Subcutaneous adipose tissue (tissue), 4 donors: ENCODE data around the gene NLN. TPM values are rescaled to one million over a fixed set of nuclear protein-coding genes. Genes with fewer than 3 reads are reported as not detected.

Source experiments
- total RNA-seq, 4 donors: library from RNA; depleted of rRNA; stranded (reverse); fragments of >200 nt; gene quantifications; one replicate each; pipeline ENCODE4 v1.1.0, GENCODE V29; 2016
- TF ChIP-seq, protein P1 (sequence below): fragments of 450-650 bp; IDR thresholded peaks from one replicate; pipeline ENCODE4 v1.5.1; 2016; ENCODE audit warnings: low read depth, mild to moderate bottlenecking, control low read depth, antibody characterized with exemption, moderate library complexity

Gene NLN
- total RNA-seq, 4 donors from 2014 or later = 8.3 to 23.3 (median 20.0) TPM

DNA sequence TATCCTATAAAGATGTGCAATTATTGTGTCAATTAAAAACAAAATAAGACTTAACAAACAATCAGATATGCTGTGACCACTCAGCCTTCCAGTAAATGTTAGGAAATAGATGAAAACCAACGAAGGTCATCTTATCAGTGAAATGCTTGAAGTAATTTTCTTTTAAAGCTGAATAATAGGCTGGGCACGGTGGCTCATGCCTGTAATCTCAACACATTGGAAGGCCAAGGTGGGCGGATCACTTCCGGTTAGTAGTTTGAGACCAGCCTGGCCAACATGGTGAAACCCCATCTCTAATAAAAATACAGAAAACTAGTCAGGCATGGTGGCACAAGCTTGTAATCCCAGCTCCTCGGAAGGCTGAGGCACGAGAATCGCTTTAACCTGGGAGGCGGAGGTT, 31.2 kb downstream of the NLN start:
- TF ChIP-seq, protein P1, sequence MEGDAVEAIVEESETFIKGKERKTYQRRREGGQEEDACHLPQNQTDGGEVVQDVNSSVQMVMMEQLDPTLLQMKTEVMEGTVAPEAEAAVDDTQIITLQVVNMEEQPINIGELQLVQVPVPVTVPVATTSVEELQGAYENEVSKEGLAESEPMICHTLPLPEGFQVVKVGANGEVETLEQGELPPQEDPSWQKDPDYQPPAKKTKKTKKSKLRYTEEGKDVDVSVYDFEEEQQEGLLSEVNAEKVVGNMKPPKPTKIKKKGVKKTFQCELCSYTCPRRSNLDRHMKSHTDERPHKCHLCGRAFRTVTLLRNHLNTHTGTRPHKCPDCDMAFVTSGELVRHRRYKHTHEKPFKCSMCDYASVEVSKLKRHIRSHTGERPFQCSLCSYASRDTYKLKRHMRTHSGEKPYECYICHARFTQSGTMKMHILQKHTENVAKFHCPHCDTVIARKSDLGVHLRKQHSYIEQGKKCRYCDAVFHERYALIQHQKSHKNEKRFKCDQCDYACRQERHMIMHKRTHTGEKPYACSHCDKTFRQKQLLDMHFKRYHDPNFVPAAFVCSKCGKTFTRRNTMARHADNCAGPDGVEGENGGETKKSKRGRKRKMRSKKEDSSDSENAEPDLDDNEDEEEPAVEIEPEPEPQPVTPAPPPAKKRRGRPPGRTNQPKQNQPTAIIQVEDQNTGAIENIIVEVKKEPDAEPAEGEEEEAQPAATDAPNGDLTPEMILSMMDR = no peak

DNA sequence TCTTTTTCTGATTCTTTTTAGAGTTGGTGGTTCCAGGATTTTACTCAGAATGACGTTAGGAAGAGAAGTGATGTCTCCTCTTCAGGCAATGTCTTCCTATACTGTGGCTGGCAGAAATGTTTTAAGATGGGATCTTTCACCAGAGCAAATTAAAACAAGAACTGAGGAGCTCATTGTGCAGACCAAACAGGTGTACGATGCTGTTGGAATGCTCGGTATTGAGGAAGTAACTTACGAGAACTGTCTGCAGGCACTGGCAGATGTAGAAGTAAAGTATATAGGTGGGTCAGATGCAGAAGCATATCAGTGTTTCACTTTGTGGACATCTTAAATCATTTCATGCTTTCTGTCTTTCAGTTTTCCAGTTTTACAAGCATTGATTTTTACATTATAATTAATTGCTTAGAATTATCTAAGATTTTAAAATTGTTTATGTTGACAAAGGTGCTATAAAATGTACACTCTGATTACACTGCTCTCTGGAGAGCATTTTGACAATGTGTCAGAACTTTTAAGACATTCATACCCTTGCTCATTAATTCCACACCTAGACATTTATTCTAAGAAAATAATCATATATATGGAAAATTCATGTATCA, 36.6 kb downstream of the NLN start:
- TF ChIP-seq, protein P1 = no peak

DNA sequence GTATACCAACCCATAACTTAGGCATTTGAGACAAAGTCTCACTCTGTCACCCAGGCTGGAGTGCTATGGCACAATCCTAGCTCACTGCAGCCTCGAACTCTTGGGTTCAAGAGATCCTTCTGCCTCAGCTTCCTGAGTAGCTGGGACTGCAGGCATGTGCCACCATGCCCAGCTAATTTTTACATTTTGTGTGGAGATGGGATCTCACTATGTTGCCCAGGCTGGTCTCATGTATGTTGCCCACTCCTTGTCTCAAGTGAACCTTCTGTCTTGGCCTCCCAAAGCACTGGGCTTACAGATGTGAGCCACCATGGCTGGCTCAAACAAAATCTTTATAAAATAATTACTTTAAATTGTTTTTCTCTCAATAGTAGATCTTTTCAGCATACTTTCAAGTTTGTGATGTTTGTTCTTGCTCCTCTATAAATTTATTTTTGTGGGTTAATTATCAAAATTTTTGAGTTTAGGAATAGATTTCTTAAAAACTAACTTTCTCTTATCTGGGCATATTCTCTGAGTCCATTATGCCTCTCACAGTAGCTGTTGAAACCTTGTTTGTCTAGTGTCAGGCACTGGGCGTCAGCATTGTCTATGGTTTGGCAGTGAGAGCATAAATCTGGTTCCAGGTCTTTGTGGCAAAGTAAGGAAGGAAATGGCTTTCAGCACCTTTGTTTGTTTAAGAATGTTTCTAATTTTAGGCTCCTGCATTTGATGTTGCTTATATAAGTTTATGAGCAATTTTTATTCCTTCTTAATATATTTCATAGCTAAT, 38.7 kb downstream of the NLN start:
- TF ChIP-seq, protein P1 = no peak

DNA sequence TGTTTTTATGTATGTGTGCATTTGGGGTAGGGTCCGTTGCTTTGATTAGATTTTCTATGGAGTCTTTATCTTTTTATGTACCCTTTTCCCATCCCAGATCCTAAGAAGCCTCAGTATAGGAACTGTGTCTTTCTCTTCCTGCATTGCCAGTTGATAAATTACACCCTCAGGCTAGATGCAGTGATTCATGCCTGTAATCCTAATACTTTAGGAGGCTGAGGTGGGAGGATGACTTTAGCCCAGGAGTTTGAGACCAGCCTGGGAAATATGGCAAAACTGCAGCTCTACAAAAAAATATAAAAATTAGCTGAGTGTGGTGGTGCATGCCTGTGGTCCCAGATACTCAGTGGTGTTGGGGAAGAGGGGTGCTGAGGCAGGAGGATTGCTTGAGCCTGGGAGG, 40.2 kb downstream of the NLN start:
- TF ChIP-seq, protein P1 = no peak

DNA sequence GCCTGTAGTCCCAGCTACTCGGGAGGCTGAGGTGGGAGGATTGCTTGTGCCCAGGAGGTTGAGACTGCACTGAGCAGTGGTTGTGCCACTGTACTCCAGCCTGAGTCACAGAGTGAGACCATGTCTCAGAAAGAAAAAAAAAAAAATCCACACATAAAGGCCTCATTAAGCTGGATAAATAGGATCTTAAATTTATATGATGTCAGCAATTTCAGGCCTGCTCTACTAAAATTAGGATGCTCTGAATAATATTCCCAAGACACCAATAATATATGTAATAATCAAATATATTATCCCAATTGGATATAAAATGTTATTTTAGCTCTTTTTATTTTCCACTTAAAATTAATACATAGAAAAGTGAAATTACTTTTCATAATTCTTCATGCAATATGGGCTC, 43.6 kb downstream of the NLN start:
- TF ChIP-seq, protein P1 = no peak

DNA sequence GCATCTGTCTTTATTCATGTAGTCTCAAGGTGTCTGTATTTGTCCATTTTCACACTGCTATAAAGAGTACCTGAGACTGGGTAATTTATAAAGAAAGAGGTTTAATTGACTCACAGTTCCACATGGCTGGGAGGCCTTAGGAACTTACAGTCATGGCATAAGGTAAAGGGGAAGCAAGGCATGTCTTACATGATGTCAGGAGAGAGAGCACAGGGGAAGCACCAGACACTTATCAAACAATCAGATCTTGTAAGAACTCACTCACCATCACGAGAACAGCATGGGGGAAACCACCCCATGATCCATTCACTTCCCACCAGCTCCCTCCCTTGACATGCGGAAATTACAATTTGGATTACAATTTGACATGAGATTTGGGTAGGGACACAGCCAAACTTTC, 44.2 kb downstream of the NLN start:
- TF ChIP-seq, protein P1 = no peak

DNA sequence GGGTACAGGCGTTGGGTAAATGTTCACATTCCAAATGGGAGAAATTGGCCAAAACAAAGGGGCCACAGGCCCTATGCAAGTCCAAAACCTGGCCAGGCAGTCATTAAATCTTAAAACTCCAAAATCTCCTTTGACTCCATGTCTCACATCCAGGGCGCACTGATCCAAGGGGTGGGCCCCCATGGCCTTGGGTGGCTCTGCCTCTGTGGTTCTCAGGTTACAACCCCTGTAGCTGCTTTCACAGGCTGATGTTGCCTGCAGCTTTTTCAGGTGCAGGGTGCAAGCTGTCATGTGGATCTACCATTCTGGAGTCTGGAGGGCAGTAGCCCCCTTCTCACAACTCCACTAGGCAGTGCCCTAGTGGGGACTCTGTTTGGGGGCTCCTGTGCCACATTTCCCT, 44.8 kb downstream of the NLN start:
- TF ChIP-seq, protein P1 = no peak
